HT-29 (cell line): ENCODE results near the gene PRR9. TPM values are rescaled to one million over a fixed set of nuclear protein-coding genes. Genes with fewer than 3 reads are reported as not detected.

Experiments
- DNase-seq: peaks from one replicate; pipeline ENCODE4 v3.0.0-alpha.2; 2015; ENCODE audit warnings: low spot score
- total RNA-seq: library from RNA; depleted of rRNA; stranded (reverse); fragments of >200 nt; shearing (Covaris generic); gene quantifications from 2 replicates; pipeline ENCODE4 v1.2.3, GENCODE V29; 2014

Gene PRR9
- total RNA-seq, 1 experiment from 2014 or later, result not detected

GRCh38 chr1:153229076-153229829 is 11.9 kb downstream of the PRR9 start:
- peak; percentile 23 for DNase-seq

GRCh38 chr1:153231363-153231762 is 14.0 kb downstream of the PRR9 start:
- DNase-seq, result peak; percentile 49

GRCh38 chr1:153231785-153232184 is 14.4 kb downstream of the PRR9 start:
- no peak for DNase-seq

GRCh38 chr1:153232553-153232952 is 15.2 kb downstream of the PRR9 start:
- no peak for DNase-seq

- DNase-seq, result no peak
Measured at GRCh38 chr1:153233448-153233847, 16.1 kb downstream of the PRR9 start.

- peak; percentile 48 for DNase-seq
Measured at GRCh38 chr1:153238527-153238926, 21.1 kb downstream of the PRR9 start.

GRCh38 chr1:153242160-153242559 is 24.8 kb downstream of the PRR9 start:
- DNase-seq, result no peak

- DNase-seq, result no peak
Measured at GRCh38 chr1:153245466-153245865, 28.1 kb downstream of the PRR9 start.

GRCh38 chr1:153246018-153246417 is 28.6 kb downstream of the PRR9 start:
- no peak for DNase-seq

GRCh38 chr1:153246825-153247224 is 29.4 kb downstream of the PRR9 start:
- DNase-seq, result no peak

- no peak for DNase-seq
Measured at GRCh38 chr1:153248176-153248879, 30.9 kb downstream of the PRR9 start.

- no peak for DNase-seq
Measured at GRCh38 chr1:153250166-153250565, 32.8 kb downstream of the PRR9 start.

GRCh38 chr1:153251087-153251486 is 33.7 kb downstream of the PRR9 start:
- DNase-seq, result no peak

GRCh38 chr1:153251562-153251961 is 34.2 kb downstream of the PRR9 start:
- no peak for DNase-seq

- DNase-seq, result no peak
Measured at GRCh38 chr1:153251988-153252387, 34.6 kb downstream of the PRR9 start.

- no peak for DNase-seq
Measured at GRCh38 chr1:153253076-153253475, 35.7 kb downstream of the PRR9 start.

- no peak for DNase-seq
Measured at GRCh38 chr1:153253693-153254092, 36.3 kb downstream of the PRR9 start.

GRCh38 chr1:153259387-153259786 is 42.0 kb downstream of the PRR9 start, which contains the start of gene LORICRIN:
Gene LORICRIN (plus strand): TSS chr1:153259687. CDS start chr1:153260950, 1,263 bp downstream.
- no peak for DNase-seq

- DNase-seq, result no peak
Measured at GRCh38 chr1:153260585-153261280, 43.3 kb downstream of the PRR9 start.

GRCh38 chr1:153261281-153262069 is 44.1 kb downstream of the PRR9 start:
- no peak for DNase-seq

- no peak for DNase-seq
Measured at GRCh38 chr1:153262070-153262366, 44.6 kb downstream of the PRR9 start.
